Astrocyte of the spinal cord (primary cell): Measurements from ENCODE around the gene DTX3.

ENCODE experiments used
- DNase-seq: peaks from one replicate; pipeline ENCODE4 v3.0.0; 2011; ENCODE audit warnings: low read depth, low spot score
- H3K4me3 ChIP-seq: 2 replicates; pipeline ENCODE4 v1.5.1; 2011; ENCODE audit warnings: low read depth, mild to moderate bottlenecking, low read length, moderate library complexity
- CTCF ChIP-seq: IDR thresholded peaks from 2 replicates; pipeline ENCODE4 v1.5.1; 2012; ENCODE audit warnings: low read depth, mild to moderate bottlenecking, low read length, inconsistent platforms
- in situ Hi-C: cut with HindIII; loops from 2 replicates; pipeline ENCODE4 v1.10.0; 2017; ENCODE audit warnings: low sequenced_read_pairs

The DTX3 gene

GRCh38 chr12:57627501-57628279 is 23.1 kb downstream of the DTX3 start:
- in situ Hi-C loops, result no loop called here
- DNase-seq, result no peak
- peak; percentile 15 for TF ChIP-seq CTCF
- H3K4me3 ChIP-seq, result no peak overlapping the region

GRCh38 chr12:57628280-57629191 is 23.9 kb downstream of the DTX3 start:
- DNase-seq, result no peak
- in situ Hi-C loops, result no loop called here
- H3K4me3 ChIP-seq, result no peak overlapping the region
- no peak for TF ChIP-seq CTCF

- TF ChIP-seq CTCF, result no peak
- no peak overlapping the region for H3K4me3 ChIP-seq
- in situ Hi-C loops, result no loop called here
- DNase-seq, result no peak
Observed at GRCh38 chr12:57629897-57630471, 25.4 kb downstream of the DTX3 start.

GRCh38 chr12:57630891-57631433 is 26.3 kb downstream of the DTX3 start:
- no peak overlapping the region for H3K4me3 ChIP-seq
- in situ Hi-C loops, result no loop called here
- DNase-seq, result no peak
- TF ChIP-seq CTCF, result no peak

- no peak overlapping the region for H3K4me3 ChIP-seq
- in situ Hi-C loops, result no loop called here
- no peak for DNase-seq
- no peak for TF ChIP-seq CTCF
Observed at GRCh38 chr12:57631566-57632072, 27.0 kb downstream of the DTX3 start.
